GM18526 (cell line): ENCODE measurements around the gene PLAC8.

Source experiments
- POLR2A ChIP-seq: IDR thresholded peaks from 3 replicates; pipeline ENCODE4 v1.6.1; 2011; ENCODE audit not compliant: insufficient read length; ENCODE audit errors: extremely low read depth

PLAC8 gene

GRCh38 chr4:83118869-83119268 lies 4.3 kb upstream of the PLAC8 start:
- no peak for TF ChIP-seq POLR2A

- no peak for TF ChIP-seq POLR2A
Observed at GRCh38 chr4:83115656-83116285, 1.2 kb upstream of the PLAC8 start.

GRCh38 chr4:83115000-83115399 lies 471 bp upstream of the PLAC8 start:
- no peak for TF ChIP-seq POLR2A

- TF ChIP-seq POLR2A, result peak; percentile 3
Observed at GRCh38 chr4:83113429-83113786, 1.1 kb downstream of the PLAC8 start.

- peak; percentile 55 for TF ChIP-seq POLR2A
Observed at GRCh38 chr4:83112678-83113428, 1.7 kb downstream of the PLAC8 start.

- TF ChIP-seq POLR2A, result no peak
Observed at GRCh38 chr4:83112231-83112630, 2.3 kb downstream of the PLAC8 start.

- TF ChIP-seq POLR2A, result no peak
Observed at GRCh38 chr4:83110970-83111750, 3.4 kb downstream of the PLAC8 start.

GRCh38 chr4:83110223-83110945 lies 4.1 kb downstream of the PLAC8 start:
- TF ChIP-seq POLR2A, result peak; percentile 26

GRCh38 chr4:83109480-83110222 lies 4.9 kb downstream of the PLAC8 start:
- TF ChIP-seq POLR2A, result no peak

GRCh38 chr4:83108101-83108861 lies 6.2 kb downstream of the PLAC8 start:
- no peak for TF ChIP-seq POLR2A

GRCh38 chr4:83107631-83108030 lies 6.9 kb downstream of the PLAC8 start:
- no peak for TF ChIP-seq POLR2A

GRCh38 chr4:83104991-83105390 lies 9.5 kb downstream of the PLAC8 start:
- TF ChIP-seq POLR2A, result no peak

GRCh38 chr4:83096397-83096796 lies 18.1 kb downstream of the PLAC8 start:
- no peak for TF ChIP-seq POLR2A

- no peak for TF ChIP-seq POLR2A
Observed at GRCh38 chr4:83093060-83093640, 21.4 kb downstream of the PLAC8 start.
